GM11168 (cell line): Measurements from ENCODE around the gene HBS1L.

Experiments
- in situ Hi-C: fragments of 300-500 bp; cut with MboI; formaldehyde crosslinking; loops from one replicate; pipeline ENCODE4 v1.12.0; 2022; ENCODE audit warnings: low sequenced_read_pairs; ENCODE audit not compliant: unreplicated experiment

HBS1L gene

DNA sequence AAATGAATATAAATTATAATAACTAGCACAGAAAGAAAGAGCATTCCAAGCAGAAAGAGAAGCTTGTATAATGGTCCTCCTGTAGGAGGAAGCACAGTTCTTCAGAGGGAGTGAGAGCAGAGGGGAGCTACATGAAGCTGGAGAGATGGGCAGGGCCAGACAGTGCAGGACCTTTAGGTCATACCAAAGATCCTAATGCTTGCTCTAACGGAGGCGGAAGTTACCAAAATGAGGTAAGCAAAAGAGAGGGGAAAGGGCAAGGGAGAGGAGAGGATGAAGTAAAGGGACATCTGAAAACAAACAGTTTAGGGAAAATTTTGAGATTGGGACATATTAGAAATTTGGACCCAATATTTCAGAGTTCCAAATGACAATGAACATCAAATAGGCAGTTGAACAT lies 50.2 kb downstream of the HBS1L start:
- in situ Hi-C loops: no loop called here

DNA sequence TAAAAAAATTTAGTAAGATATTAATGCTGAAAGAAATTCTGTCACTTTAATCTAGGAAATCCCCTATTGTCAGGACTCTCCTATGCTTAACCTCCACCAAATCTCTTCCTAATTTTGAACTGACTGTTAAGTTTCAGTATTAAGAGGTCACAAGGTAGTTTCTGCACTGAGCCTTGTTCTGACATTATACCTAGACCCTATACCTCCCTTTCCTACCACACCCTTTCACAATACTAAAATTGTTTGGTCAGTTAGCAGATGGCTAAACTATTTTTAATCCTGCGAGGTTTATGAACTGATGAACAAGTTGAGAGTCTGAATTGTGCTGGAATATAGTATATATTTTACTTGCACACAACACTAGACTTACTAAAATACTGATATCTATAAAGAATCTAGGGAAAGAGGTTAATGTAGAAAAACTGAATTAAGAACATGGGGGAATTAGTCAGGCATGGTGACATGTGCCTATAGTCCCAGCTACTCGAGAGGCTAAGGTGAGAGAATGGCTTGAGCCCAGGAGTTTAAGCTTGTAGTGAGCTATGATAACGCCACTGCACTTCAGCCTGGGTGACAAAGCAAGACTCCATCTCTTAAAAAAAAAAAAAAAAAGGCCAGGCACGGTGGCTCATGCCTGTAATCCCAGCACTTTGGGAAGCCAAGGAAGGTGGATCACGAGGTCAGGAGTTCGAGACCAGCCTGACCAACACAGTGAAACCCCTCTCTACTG lies 51.5 kb downstream of the HBS1L start:
- in situ Hi-C loops: no loop called here

DNA sequence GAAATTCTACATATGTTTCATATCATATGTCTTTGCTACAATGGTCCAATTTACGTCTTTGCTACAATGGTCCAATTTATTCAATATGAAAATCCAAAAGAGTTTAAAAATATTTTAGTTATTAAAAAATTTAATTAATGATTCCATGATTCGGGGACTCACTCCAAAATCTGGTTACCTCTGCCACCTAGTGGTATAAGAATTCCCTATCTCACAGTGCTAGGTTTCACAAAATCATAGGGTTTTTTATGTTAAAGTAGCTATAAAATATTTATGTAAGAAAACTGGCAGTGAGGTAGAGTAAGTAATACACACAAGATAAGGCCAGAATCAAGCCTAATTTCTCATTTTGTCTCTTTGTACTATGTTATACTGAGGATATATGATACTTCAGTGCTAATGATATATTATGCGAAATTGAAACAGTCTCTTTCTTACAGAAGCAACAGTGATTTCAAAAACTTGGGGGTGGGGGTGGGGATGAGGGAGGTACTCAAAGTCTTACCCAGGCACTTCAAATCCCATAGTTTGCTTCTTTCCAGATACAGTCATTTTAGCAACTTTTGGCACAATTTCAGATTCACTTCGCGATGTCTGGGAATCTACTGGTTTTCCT lies 52.3 kb downstream of the HBS1L start:
- in situ Hi-C loops: no loop called here

GRCh38 chr6:134999107-134999506 lies 55.5 kb downstream of the HBS1L start:
- in situ Hi-C loops: no loop called here

- in situ Hi-C loops: no loop called here
Observed at GRCh38 chr6:134997133-134997995, 57.3 kb downstream of the HBS1L start.

DNA sequence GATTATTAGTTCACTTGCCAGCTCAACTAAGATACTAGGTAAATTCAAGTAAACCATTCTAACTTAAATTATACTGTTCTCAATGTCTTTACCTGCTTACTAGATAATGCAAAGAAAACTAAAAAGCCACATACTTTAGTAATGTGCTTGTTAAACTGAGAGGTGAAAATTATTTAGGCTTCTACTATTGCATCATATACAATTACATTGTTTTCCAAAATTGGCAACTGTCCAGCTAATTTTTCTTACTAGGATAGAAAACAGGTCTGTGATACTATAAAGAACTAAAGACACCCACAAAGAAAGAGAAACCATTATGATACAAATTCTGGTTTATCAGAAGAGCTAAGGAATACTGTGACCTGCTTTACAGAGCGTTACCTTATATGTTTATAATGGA lies 59.1 kb downstream of the HBS1L start:
- in situ Hi-C loops: no loop called here

- in situ Hi-C loops: no loop called here
Observed at GRCh38 chr6:134994431-134994830, 60.2 kb downstream of the HBS1L start.

GRCh38 chr6:134992155-134992554 lies 62.5 kb downstream of the HBS1L start:
- in situ Hi-C loops: no loop called here

GRCh38 chr6:134990262-134990661 lies 64.4 kb downstream of the HBS1L start:
- in situ Hi-C loops: no loop called here

- in situ Hi-C loops: no loop called here
Observed at GRCh38 chr6:134984821-134985220, 69.8 kb downstream of the HBS1L start.

DNA sequence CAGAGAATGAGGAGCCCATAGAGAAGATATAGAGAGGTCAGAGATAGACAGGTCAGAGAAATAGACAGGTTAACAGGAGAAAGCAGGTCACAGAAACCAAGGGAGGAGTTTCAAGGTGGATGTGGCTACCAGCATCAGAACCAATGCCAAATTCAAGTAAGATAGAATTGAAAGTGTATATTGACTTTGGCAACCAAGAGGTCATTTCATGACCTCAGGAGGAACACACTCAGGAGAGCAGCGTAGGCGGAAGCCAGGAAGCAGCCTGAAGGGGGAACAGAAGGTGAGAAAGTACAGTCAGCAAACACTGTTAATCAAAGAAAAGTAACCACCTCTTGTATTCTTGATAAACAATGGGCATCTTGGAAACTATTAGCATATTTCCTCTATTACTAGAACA lies 70.8 kb downstream of the HBS1L start:
- in situ Hi-C loops: no loop called here

DNA sequence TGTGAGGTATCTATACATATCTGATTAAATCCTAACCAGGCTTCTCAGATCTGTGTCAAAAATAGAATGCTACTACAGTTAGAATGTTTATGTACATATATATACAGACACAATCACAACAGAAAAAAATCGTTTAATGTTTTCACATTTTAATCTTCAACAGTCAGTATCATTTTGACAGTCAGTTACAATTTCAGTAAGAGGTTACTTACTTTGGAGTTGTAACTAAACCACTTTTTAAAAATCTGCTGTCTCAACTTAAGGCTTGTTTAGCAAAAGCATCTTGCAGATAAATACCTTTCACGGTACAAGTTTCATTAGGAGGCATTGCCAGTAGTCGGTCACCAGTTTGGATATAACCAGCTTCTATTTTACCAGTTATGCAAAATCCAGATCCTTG lies 72.5 kb downstream of the HBS1L start:
- in situ Hi-C loops: no loop called here

DNA sequence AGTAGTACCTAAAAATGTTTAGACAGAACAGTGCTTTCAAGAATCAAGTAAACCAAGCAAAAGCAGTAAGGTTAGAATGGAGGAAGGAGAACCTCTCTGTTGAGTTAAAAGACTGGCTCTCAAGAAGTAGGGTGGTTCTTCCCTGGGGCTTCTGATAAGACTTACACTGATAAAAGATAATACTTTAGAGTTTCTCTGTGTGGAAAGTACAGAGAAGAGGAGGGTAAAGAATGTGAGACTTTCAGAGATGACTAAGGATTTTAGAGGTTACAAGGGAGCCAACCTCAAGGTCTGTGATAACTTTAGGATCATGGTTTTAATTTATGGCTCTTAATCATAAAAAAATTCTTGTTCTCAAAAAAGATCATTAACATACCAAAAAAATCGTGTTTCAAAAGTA lies 73.8 kb downstream of the HBS1L start:
- in situ Hi-C loops: no loop called here

DNA sequence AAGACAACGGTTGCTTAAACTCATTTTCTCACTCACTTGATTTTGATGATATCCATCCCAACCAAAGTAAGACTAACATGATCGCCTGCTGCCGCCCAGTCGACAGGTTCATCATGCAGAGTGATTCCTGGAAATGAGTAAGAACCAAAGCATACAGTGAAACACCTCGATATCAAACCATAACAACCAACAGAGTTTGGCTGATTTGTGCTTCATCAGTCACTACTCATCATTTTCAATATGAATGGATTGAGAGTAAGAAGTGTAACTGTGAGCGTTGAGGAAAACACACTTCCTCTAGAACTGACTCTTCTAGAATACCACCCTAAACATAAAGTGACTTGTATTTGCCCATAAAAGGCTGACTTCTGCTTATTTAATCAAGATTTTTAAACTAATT lies 75.5 kb downstream of the HBS1L start:
- in situ Hi-C loops: no loop called here

DNA sequence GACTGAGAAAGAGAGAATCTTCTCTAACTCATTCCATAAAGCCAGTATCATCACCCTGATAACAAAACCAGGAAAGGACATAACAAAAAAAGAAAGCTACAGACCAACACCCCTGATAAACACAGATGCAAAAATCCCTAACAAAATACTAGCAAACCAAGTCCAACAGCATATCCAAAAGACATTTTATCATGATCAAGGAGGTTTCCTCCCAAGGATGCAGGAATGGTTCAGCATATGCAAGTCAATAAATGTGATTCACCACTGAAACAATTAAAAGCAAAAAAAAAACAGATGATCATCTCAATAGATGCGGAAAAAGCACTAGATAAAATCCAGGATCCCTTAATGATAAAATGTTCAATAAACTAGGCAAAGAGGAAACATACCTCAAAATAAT lies 80.3 kb downstream of the HBS1L start:
- in situ Hi-C loops: no loop called here

GRCh38 chr6:134967711-134968110 lies 86.9 kb downstream of the HBS1L start:
- in situ Hi-C loops: no loop called here

DNA sequence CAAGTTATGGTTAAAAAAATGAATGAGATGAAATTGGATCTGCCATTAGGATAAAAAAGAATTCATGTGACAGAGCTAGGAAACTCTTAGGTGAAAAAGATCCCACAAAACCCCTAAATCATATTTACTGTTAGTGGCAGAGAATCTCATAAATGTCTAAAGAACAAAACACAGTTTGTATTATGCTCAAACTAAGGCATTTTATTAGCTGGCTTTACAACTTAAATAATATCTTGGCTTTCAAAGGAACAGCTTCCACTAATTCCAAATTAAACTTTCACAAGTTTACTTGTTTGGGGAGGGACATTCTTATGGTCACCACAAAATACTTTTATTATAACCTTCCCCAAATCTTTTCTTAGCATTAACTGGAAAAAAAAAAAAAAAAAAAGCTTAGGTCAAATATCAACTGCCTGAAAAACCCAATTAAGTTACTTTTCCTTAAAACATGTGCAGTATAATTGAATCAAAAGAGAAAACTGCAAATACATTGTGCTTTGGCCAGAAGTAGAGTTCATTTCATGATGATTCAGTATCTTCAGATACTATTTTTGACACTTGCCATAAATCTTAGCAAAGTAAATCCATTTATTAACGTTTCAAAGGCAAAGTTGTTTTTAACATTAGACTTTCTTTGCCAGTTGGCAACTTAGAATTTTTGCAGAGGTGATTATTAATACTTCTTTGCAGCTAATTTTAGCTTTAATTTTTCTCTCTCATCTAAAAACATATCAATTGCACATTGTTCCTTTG lies 90.0 kb downstream of the HBS1L start:
- in situ Hi-C loops: no loop called here

DNA sequence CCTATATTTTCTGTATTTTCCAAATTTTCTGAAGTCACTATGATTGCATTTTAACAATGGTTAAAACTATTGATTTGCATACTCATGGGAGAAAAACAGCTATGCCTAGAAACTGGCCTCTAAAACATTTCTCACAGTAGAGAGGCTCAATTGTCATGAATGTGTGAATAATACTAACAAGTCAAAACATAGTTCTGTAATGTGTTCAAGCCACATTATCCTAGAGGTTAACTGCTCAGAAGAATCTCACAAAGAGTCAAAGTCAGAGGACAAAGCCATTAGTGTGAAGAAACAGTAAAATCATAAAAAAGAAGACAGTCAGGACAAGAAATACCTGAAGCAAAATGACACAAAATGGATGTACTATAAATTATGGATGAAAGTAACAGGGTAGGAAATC lies 92.2 kb downstream of the HBS1L start:
- in situ Hi-C loops: no loop called here

GRCh38 chr6:134961366-134961765 lies 93.3 kb downstream of the HBS1L start:
- in situ Hi-C loops: no loop called here

- in situ Hi-C loops: no loop called here
Observed at GRCh38 chr6:134959603-134960002, 95.0 kb downstream of the HBS1L start.

DNA sequence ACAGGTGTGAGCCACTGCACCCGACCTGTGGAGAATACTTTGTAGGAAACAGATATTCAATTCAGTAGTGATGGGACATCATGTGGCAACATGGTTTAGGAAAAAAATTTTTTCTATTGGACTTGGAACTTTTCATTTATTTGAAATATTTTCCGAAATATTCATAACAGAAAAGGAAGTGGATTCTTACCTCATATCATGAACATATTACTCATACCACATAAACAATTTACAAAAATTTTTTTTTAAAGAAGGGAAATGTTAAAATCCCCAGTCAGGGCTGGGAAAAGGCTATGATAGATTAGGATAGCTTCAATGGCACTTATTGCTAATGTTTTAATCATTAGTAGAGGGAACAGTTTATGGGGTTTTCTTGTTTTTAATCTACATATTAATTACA lies 97.9 kb downstream of the HBS1L start:
- in situ Hi-C loops: no loop called here
